HepG2 (cell line): ENCODE results near the gene SESN1. TPM values are rescaled to one million over a fixed set of nuclear protein-coding genes. Genes with fewer than 3 reads are reported as not detected.

Experiments
- ASH2L ChIP-seq: fragments of 300-600, 200-600 bp; sonication (generic); IDR thresholded peaks from 2 replicates; pipeline ENCODE4 v1.7.0; 2017; ENCODE audit warnings: low read depth, mild to moderate bottlenecking, moderate library complexity, mixed read lengths, low read length; ENCODE audit not compliant: insufficient read length
- CBX2 ChIP-seq, 2 experiments: fragments of 200-600 bp in 1 of 2; sonication (generic); formaldehyde crosslinking in 1 of 2; IDR thresholded peaks; 2 replicates each; pipeline versions ENCODE4 v1.7.0 to v1.8.1; 2018 to 2022; ENCODE audit warnings: low read depth in 2 of 2, low read length in 1 of 2, mild to moderate bottlenecking in 1 of 2, missing genetic modification reagents in 1 of 2
- CENPX ChIP-seq: sonication (generic); formaldehyde crosslinking; IDR thresholded peaks from 2 replicates; pipeline ENCODE4 v1.9.0; 2021; ENCODE audit warnings: mild to moderate bottlenecking, missing genetic modification reagents, moderate library complexity
- GATA4 ChIP-seq: sonication (generic); IDR thresholded peaks from 2 replicates; pipeline ENCODE4 v1.6.1; 2016; ENCODE audit warnings: antibody characterized with exemption, low read depth, borderline replicate concordance
- HOXA5 ChIP-seq: sonication (generic); formaldehyde crosslinking; IDR thresholded peaks from 2 replicates; pipeline ENCODE4 v1.4.0; 2020; ENCODE audit warnings: missing genetic modification reagents
- MIXL1 ChIP-seq: IDR thresholded peaks from 2 replicates; pipeline ENCODE4 v1.6.1; 2016
- NFE2L1 ChIP-seq: sonication (generic); formaldehyde crosslinking; IDR thresholded peaks from 2 replicates; pipeline ENCODE4 v1.4.0; 2020; ENCODE audit warnings: missing genetic modification reagents, mild to moderate bottlenecking, borderline replicate concordance
- POLR2G ChIP-seq: fragments of 200-400 bp; formaldehyde crosslinking; IDR thresholded peaks from 2 replicates; pipeline ENCODE4 v1.6.1; 2018; ENCODE audit warnings: mild to moderate bottlenecking, low read depth, low read length, moderate library complexity
- RNF2 ChIP-seq: fragments of 450-650 bp; conservative IDR thresholded peaks from 2 replicates; pipeline ENCODE4 v1.6.1; 2016; ENCODE audit warnings: low read depth
- SCMH1 ChIP-seq: sonication (generic); formaldehyde crosslinking; IDR thresholded peaks from 2 replicates; pipeline ENCODE4 v1.9.0; 2021; ENCODE audit warnings: missing genetic modification reagents, mild to moderate bottlenecking, borderline replicate concordance
- ZBTB10 ChIP-seq: sonication (generic); formaldehyde crosslinking; IDR thresholded peaks from 2 replicates; pipeline ENCODE4 v1.4.0; 2020; ENCODE audit warnings: missing genetic modification reagents, borderline replicate concordance
- ZFAT ChIP-seq: sonication (generic); formaldehyde crosslinking; conservative IDR thresholded peaks from 2 replicates; pipeline ENCODE4 v1.8.1; 2023; ENCODE audit warnings: missing genetic modification reagents, inconsistent platforms
- ZNF232 ChIP-seq: sonication (generic); formaldehyde crosslinking; IDR thresholded peaks from 2 replicates; pipeline ENCODE4 v1.4.0; 2020; ENCODE audit warnings: missing genetic modification reagents, borderline replicate concordance
- ZNF281 ChIP-seq: sonication (generic); formaldehyde crosslinking; IDR thresholded peaks from 2 replicates; pipeline ENCODE4 v1.4.0; 2020; ENCODE audit warnings: missing genetic modification reagents, borderline replicate concordance
- ZNF441 ChIP-seq: sonication (generic); formaldehyde crosslinking; IDR thresholded peaks from 2 replicates; pipeline ENCODE4 v1.7.0; 2021; ENCODE audit warnings: missing genetic modification reagents, borderline replicate concordance
- ZSCAN9 ChIP-seq: IDR thresholded peaks from 2 replicates; pipeline ENCODE4 v1.6.1; 2016; ENCODE audit warnings: borderline replicate concordance
- polyA plus RNA-seq, 8 experiments: library from polyadenylated mRNA; depleted of rRNA in 3 of 8; stranded (reverse) in 7 of 8; unstranded in 1 of 8; fragments of >200 nt; fragmentation: Illumina TruSeq in 4 of 8; extraction: Trizol in 4 of 8; gene quantifications; 2 replicates each; pipeline versions ENCODE4 v1.2.1 to v1.2.3, GENCODE V29; 2011 to 2016; ENCODE audit warnings: low read depth in 4 of 8, missing spikeins in 1 of 8, mixed read lengths in 1 of 8; ENCODE audit not compliant: insufficient read depth in 1 of 8
- total RNA-seq, 5 experiments: library from RNA; depleted of rRNA; stranded (reverse); fragments of >200 nt; fragmentation: Illumina TruSeq; extraction: Trizol; gene quantifications; 2 replicates each; pipeline ENCODE4 v1.2.3, GENCODE V29; 2016; ENCODE audit warnings: low read depth in 1 of 5
- TF ChIP-seq, protein P1 (sequence below): IDR thresholded peaks from 2 replicates; pipeline ENCODE4 v1.6.1; 2018; ENCODE audit warnings: missing genetic modification reagents, mild to moderate bottlenecking, missing compliant biosample characterization
- TF ChIP-seq, protein P2 (sequence below): sonication (generic); formaldehyde crosslinking; IDR thresholded peaks from 2 replicates; pipeline ENCODE4 v1.4.0; 2020; ENCODE audit warnings: missing genetic modification reagents, borderline replicate concordance

The SESN1 gene
- total and polyA plus RNA-seq, 2 of the 13 experiments (the other 11 are each of a cell fraction or from before 2014, with no cell fraction given): 24.9 to 44.7 TPM

- peak; percentile 83 for TF ChIP-seq ASH2L
- no peak for TF ChIP-seq NFE2L1 (CRISPR knock-in tag)
- peak; percentile 75 for TF ChIP-seq HOXA5 (CRISPR knock-in tag)
- no peak for TF ChIP-seq ZBTB10
- TF ChIP-seq ZNF281: no peak
- 0 out of 2 replicates have a peak, but pooled peaks have one; percentile 30 for TF ChIP-seq RNF2
- peak; percentile 49; the same call in 1 of the 2 replicates for TF ChIP-seq ZNF441 (CRISPR knock-in tag)
- TF ChIP-seq, protein P1, sequence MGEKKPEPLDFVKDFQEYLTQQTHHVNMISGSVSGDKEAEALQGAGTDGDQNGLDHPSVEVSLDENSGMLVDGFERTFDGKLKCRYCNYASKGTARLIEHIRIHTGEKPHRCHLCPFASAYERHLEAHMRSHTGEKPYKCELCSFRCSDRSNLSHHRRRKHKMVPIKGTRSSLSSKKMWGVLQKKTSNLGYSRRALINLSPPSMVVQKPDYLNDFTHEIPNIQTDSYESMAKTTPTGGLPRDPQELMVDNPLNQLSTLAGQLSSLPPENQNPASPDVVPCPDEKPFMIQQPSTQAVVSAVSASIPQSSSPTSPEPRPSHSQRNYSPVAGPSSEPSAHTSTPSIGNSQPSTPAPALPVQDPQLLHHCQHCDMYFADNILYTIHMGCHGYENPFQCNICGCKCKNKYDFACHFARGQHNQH (CRISPR knock-in tag): no peak; the same call in 1 of the 2 replicates
- peak; percentile 74 for TF ChIP-seq POLR2G
- no peak for TF ChIP-seq ZFAT (CRISPR knock-in tag)
- TF ChIP-seq ZSCAN9 (CRISPR knock-in tag): no peak; the same call in 1 of the 2 replicates
- no peak for TF ChIP-seq GATA4
- TF ChIP-seq ZNF232: peak; percentile 48; the same call in 1 of the 2 replicates
- no peak for TF ChIP-seq SCMH1 (CRISPR knock-in tag)
- TF ChIP-seq, protein P2, sequence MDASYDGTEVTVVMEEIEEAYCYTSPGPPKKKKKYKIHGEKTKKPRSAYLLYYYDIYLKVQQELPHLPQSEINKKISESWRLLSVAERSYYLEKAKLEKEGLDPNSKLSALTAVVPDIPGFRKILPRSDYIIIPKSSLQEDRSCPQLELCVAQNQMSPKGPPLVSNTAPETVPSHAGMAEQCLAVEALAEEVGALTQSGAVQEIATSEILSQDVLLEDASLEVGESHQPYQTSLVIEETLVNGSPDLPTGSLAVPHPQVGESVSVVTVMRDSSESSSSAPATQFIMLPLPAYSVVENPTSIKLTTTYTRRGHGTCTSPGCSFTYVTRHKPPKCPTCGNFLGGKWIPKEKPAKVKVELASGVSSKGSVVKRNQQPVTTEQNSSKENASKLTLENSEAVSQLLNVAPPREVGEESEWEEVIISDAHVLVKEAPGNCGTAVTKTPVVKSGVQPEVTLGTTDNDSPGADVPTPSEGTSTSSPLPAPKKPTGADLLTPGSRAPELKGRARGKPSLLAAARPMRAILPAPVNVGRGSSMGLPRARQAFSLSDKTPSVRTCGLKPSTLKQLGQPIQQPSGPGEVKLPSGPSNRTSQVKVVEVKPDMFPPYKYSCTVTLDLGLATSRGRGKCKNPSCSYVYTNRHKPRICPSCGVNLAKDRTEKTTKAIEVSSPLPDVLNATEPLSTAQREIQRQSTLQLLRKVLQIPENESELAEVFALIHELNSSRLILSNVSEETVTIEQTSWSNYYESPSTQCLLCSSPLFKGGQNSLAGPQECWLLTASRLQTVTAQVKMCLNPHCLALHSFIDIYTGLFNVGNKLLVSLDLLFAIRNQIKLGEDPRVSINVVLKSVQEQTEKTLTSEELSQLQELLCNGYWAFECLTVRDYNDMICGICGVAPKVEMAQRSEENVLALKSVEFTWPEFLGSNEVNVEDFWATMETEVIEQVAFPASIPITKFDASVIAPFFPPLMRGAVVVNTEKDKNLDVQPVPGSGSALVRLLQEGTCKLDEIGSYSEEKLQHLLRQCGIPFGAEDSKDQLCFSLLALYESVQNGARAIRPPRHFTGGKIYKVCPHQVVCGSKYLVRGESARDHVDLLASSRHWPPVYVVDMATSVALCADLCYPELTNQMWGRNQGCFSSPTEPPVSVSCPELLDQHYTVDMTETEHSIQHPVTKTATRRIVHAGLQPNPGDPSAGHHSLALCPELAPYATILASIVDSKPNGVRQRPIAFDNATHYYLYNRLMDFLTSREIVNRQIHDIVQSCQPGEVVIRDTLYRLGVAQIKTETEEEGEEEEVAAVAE: no peak
- TF ChIP-seq CENPX (CRISPR knock-in tag): no peak
- TF ChIP-seq CBX2 (IDR thresholded peaks at IDR 0.05; ENCODE audit: low read depth, low read length): no peak
- no peak for TF ChIP-seq CBX2 (CRISPR knock-in tag; IDR thresholded peaks at IDR 0.05; ENCODE audit: low read depth)
- TF ChIP-seq MIXL1 (CRISPR knock-in tag): no peak
Observed at GRCh38 chr6:109094416-109095035, at the start of gene SESN1 (continued).
